Endothelial cell of umbilical vein (primary cell): ENCODE data around the gene COPRS. TPM values are rescaled to one million over a fixed set of nuclear protein-coding genes. Genes with fewer than 3 reads are reported as not detected.

ENCODE experiments used
- BruUV-seq: library from RNA; stranded (reverse); fragments of 400-500 nt; replicated peaks from 2 replicates; lab custom pipeline; 2021; lab: Mats Ljungman, UMichigan
- CTCF ChIA-PET: fragments of 300-600, 350-600 bp; sonication (Branson Sonifier 250); formaldehyde crosslinking; loops from one replicate; lab custom pipeline; 2021; ENCODE audit warnings: antibody characterized with exemption, inconsistent platforms; lab: Charles Lee
- POLR2A ChIA-PET: fragments of 300-600, 350-600 bp; sonication (Branson Sonifier 250); formaldehyde crosslinking; loops from one replicate; lab custom pipeline; 2021; ENCODE audit warnings: antibody characterized with exemption, inconsistent platforms; lab: Charles Lee
- DNase-seq: peaks from one replicate; pipeline ENCODE4 v3.0.0-alpha.2; 2011; ENCODE audit warnings: low read depth, low spot score
- FAIRE-seq: peaks from 2 replicates; lab custom pipeline; 2011; peaks lifted over from hg19 to GRCh38; lab: Jason Lieb, UNC
- H2AFZ ChIP-seq: 2 replicates; pipeline ENCODE4 v1.6.0; 2012; ENCODE audit warnings: low read depth, low read length, control low read depth, inconsistent platforms
- H3K27ac ChIP-seq: 2 replicates; pipeline ENCODE4 v1.5.1; 2011; ENCODE audit warnings: low read depth, mild to moderate bottlenecking, control low read depth, low read length, moderate library complexity; ENCODE audit not compliant: insufficient read depth
- H3K27me3 ChIP-seq, 2 experiments: 2 replicates each; pipeline versions ENCODE4 v1.6.0 to v1.6.1; 2011; ENCODE audit warnings: low read length in 2 of 2, mixed read lengths in 1 of 2; ENCODE audit not compliant: control insufficient read depth in 2 of 2, insufficient read depth in 2 of 2
- H3K36me3 ChIP-seq, 2 experiments: 2 replicates in 1 of 2; 3 replicates in 1 of 2; pipeline ENCODE4 v1.5.1; 2011; ENCODE audit warnings: low read length in 2 of 2, mild to moderate bottlenecking in 1 of 2, moderate library complexity in 1 of 2; ENCODE audit not compliant: control insufficient read depth in 2 of 2, insufficient read depth in 2 of 2; ENCODE audit errors: extremely low read depth in 1 of 2
- H3K4me1 ChIP-seq: 3 replicates; pipeline ENCODE4 v1.5.1; 2011; ENCODE audit warnings: mild to moderate bottlenecking, low read length; ENCODE audit not compliant: control insufficient read depth, insufficient read depth; ENCODE audit errors: extremely low read depth
- H3K4me2 ChIP-seq: 2 replicates; pipeline ENCODE4 v1.6.1; 2011; ENCODE audit warnings: low read length, control low read depth, mixed read lengths; ENCODE audit not compliant: insufficient read depth
- H3K4me3 ChIP-seq, 3 experiments: fragments of 200-600 bp in 1 of 3; sonication (generic), shearing (Covaris generic) in 1 of 3; replicated peaks in 1 of 3; 2 replicates each; pipeline ENCODE4 v1.5.1; 2011 to 2016; ENCODE audit warnings: control low read depth in 3 of 3, low read length in 3 of 3, mild to moderate bottlenecking in 2 of 3, inconsistent platforms in 1 of 3, low read depth in 1 of 3, moderate library complexity in 1 of 3; ENCODE audit not compliant: insufficient read depth in 1 of 3
- H3K79me2 ChIP-seq: 2 replicates; pipeline ENCODE4 v1.6.0; 2012; ENCODE audit warnings: low read length, inconsistent platforms; ENCODE audit not compliant: control insufficient read depth, insufficient read depth
- H3K9ac ChIP-seq: replicated peaks from 2 replicates; pipeline ENCODE3; 2011; ENCODE audit warnings: low read length, control low read depth; ENCODE audit not compliant: insufficient read depth; ENCODE audit errors: extremely low read depth
- H3K9me1 ChIP-seq: replicated peaks from 3 replicates; pipeline ENCODE4 v1.6.0; 2011; ENCODE audit warnings: mild to moderate bottlenecking, low read length; ENCODE audit not compliant: control insufficient read depth, insufficient read depth; ENCODE audit errors: extremely low read depth
- H3K9me3 ChIP-seq: replicated peaks from 2 replicates; pipeline ENCODE4 v1.5.1; 2012; ENCODE audit warnings: low read length, inconsistent platforms; ENCODE audit not compliant: control insufficient read depth, insufficient read depth
- H4K20me1 ChIP-seq: replicated peaks from 2 replicates; pipeline ENCODE3; 2011; ENCODE audit warnings: mild to moderate bottlenecking, low read length; ENCODE audit not compliant: control insufficient read depth, insufficient read depth; ENCODE audit errors: extremely low read depth
- EZH2 ChIP-seq: IDR thresholded peaks from 2 replicates; pipeline ENCODE4 v1.6.1; 2012; ENCODE audit warnings: borderline replicate concordance, low read depth, mild to moderate bottlenecking, moderate library complexity, low read length, inconsistent platforms; ENCODE audit not compliant: severe bottlenecking
- FOS ChIP-seq: IDR thresholded peaks from 2 replicates; pipeline ENCODE4 v1.6.1; 2011; ENCODE audit warnings: mild to moderate bottlenecking, low read length, moderate library complexity, borderline replicate concordance; ENCODE audit not compliant: insufficient read depth
- GATA2 ChIP-seq: IDR thresholded peaks from 2 replicates; pipeline ENCODE4 v1.7.0; 2011; ENCODE audit warnings: low read depth, mild to moderate bottlenecking, moderate library complexity, mixed read lengths, low read length; ENCODE audit not compliant: insufficient read length, insufficient read depth
- JUN ChIP-seq: IDR thresholded peaks from 2 replicates; pipeline ENCODE4 v1.6.1; 2011; ENCODE audit warnings: borderline replicate concordance, low read depth; ENCODE audit not compliant: insufficient read length, insufficient read depth
- MAX ChIP-seq: IDR thresholded peaks from 2 replicates; pipeline ENCODE4 v1.6.1; 2011; ENCODE audit not compliant: insufficient read depth, insufficient read length
- MYC ChIP-seq: IDR thresholded peaks from one replicate; pipeline ENCODE4 v1.6.1; 2011; ENCODE audit warnings: mild to moderate bottlenecking, low read depth, low read length
- POLR2A ChIP-seq: IDR thresholded peaks from 2 replicates; pipeline ENCODE4 v1.6.1; 2012; ENCODE audit warnings: low read depth, mild to moderate bottlenecking, control low read depth, low read length
- POLR2AphosphoS5 ChIP-seq: IDR thresholded peaks from 2 replicates; pipeline ENCODE4 v1.6.1; 2012; ENCODE audit warnings: low read depth, mild to moderate bottlenecking, control low read depth, low read length, moderate library complexity; ENCODE audit not compliant: insufficient read depth
- dilution Hi-C: fragments of 300-500 bp; cut with MboI; formaldehyde crosslinking; loops from one replicate; pipeline ENCODE4 v1.15.0; 2019; ENCODE audit warnings: low sequenced_read_pairs; ENCODE audit not compliant: extremely low pct_ligation_motif_present
- intact Hi-C: fragments of 100-400 bp; cut with micrococcal nuclease; formaldehyde crosslinking; loops from one replicate; pipeline ENCODE4 v1.10.0; 2022
- polyA plus RNA-seq, 4 experiments: library from polyadenylated mRNA; depleted of rRNA in 3 of 4; stranded (reverse) in 3 of 4; unstranded in 1 of 4; fragments of >200 nt; gene quantifications; 2 replicates each; pipeline versions ENCODE4 v1.2.1 to v1.2.3, GENCODE V29; 2011 to 2012; ENCODE audit warnings: missing spikeins in 1 of 4
- total RNA-seq: library from RNA; stranded (reverse); gene quantifications from 2 replicates; pipeline ENCODE4 v1.2.3, GENCODE V29; 2021
- TF ChIP-seq, protein P1 (sequence below), 2 donors: IDR thresholded peaks; 1 replicate in 1 of 2; 2 replicates in 1 of 2; pipeline ENCODE4 v1.5.1; 2011; ENCODE audit warnings: low read length in 2 of 2, mild to moderate bottlenecking in 2 of 2, moderate library complexity in 2 of 2, control low read depth in 1 of 2, inconsistent platforms in 1 of 2, low read depth in 1 of 2; ENCODE audit not compliant: insufficient read depth in 1 of 2; ENCODE audit errors: extremely low read depth in 1 of 2

COPRS gene
- total and polyA plus RNA-seq, 2 donors (not counting 3 experiments of a cell fraction or from before 2014, with no cell fraction given) = 43.1 to 48.0 TPM

GRCh38 chr17:31854672-31855071, 4.4 kb downstream of the COPRS start:
- no TSS peak for BruUV-seq
- H3K4me1 ChIP-seq = peaks cover 11% of the 10 kb centered on the region
- no peak overlapping the region for H3K27ac ChIP-seq
- intact Hi-C loops = loop anchor here (5.0 to 10.0 kb wide), 2 partner anchors 417 to 760 kb away; partner anchors contain the start of gene NF1
- peaks cover 0 to 12% of the 10 kb centered on the region in 2 experiments for H3K36me3 ChIP-seq
- H3K79me2 ChIP-seq = peaks cover 9% of the 10 kb centered on the region
- no peak for TF ChIP-seq EZH2
- TF ChIP-seq POLR2A = no peak
- no peak for TF ChIP-seq MYC
- TF ChIP-seq FOS = no peak
- no peak for TF ChIP-seq JUN
- no peak for TF ChIP-seq GATA2
- no peak for TF ChIP-seq MAX
- no peak for TF ChIP-seq POLR2AphosphoS5
- TF ChIP-seq, protein P1, sequence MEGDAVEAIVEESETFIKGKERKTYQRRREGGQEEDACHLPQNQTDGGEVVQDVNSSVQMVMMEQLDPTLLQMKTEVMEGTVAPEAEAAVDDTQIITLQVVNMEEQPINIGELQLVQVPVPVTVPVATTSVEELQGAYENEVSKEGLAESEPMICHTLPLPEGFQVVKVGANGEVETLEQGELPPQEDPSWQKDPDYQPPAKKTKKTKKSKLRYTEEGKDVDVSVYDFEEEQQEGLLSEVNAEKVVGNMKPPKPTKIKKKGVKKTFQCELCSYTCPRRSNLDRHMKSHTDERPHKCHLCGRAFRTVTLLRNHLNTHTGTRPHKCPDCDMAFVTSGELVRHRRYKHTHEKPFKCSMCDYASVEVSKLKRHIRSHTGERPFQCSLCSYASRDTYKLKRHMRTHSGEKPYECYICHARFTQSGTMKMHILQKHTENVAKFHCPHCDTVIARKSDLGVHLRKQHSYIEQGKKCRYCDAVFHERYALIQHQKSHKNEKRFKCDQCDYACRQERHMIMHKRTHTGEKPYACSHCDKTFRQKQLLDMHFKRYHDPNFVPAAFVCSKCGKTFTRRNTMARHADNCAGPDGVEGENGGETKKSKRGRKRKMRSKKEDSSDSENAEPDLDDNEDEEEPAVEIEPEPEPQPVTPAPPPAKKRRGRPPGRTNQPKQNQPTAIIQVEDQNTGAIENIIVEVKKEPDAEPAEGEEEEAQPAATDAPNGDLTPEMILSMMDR (IDR thresholded peaks at IDR 0.05; ENCODE audit: extremely low read depth in 1 of 2, insufficient read depth in 1 of 2, low read depth in 1 of 2, low read length in 2 of 2) = no peak
- no peaks in the 10 kb centered on the region for H3K27me3 ChIP-seq
- dilution Hi-C loops = no loop called here
- FAIRE-seq (no peak), DNase-seq (no peak)
- H3K9me1 ChIP-seq = no peaks in the 10 kb centered on the region
- no peak overlapping the region for H3K4me3 ChIP-seq
- no peak overlapping the region for H3K4me2 ChIP-seq
- no peaks in the 10 kb centered on the region for H3K9me3 ChIP-seq
- no peak overlapping the region for H2AFZ ChIP-seq
- H4K20me1 ChIP-seq = no peaks in the 10 kb centered on the region
- CTCF ChIA-PET = interaction anchor here (0.6 kb wide), 1 partner anchor 47 kb away, joined by 3 read pairs; the partner anchor contains the start of gene UTP6
- no peak overlapping the region for H3K9ac ChIP-seq
- POLR2A ChIA-PET = no interaction called here
